ENCODE measurements around the gene TMEM229B.

DNA sequence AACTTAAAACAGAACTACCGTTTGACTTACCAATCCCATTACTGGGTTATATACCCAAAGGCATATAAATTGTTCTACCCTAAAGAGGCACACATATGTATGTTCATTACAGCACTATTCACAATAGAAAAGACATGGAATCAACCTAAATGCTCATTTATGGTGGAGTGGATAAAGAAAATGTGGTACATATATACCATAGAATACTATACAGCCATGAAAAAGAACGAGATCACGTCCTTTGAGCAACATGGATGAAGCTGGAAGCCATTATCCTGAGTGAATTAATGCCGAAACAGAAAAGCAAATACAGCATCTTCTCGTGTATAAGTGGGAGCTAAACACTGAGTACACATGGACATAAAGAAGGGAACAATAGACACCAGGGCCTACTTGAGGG is 31.8 kb downstream of the TMEM229B start:
- TF ChIP-seq POLR2AphosphoS5 (IDR thresholded peaks at IDR 0.05): no peak
- TF ChIP-seq, protein P1, sequence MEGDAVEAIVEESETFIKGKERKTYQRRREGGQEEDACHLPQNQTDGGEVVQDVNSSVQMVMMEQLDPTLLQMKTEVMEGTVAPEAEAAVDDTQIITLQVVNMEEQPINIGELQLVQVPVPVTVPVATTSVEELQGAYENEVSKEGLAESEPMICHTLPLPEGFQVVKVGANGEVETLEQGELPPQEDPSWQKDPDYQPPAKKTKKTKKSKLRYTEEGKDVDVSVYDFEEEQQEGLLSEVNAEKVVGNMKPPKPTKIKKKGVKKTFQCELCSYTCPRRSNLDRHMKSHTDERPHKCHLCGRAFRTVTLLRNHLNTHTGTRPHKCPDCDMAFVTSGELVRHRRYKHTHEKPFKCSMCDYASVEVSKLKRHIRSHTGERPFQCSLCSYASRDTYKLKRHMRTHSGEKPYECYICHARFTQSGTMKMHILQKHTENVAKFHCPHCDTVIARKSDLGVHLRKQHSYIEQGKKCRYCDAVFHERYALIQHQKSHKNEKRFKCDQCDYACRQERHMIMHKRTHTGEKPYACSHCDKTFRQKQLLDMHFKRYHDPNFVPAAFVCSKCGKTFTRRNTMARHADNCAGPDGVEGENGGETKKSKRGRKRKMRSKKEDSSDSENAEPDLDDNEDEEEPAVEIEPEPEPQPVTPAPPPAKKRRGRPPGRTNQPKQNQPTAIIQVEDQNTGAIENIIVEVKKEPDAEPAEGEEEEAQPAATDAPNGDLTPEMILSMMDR (IDR thresholded peaks at IDR 0.05): no peak
- no peak for TF ChIP-seq POLR2A (IDR thresholded peaks at IDR 0.05)

Measured in suprapubic skin (tissue), 4 donors.